GM12878 (cell line): ENCODE results near the gene PCDHGB5. TPM values are rescaled to one million over a fixed set of nuclear protein-coding genes. Genes with fewer than 3 reads are reported as not detected.

Experiments
- BCL3 ChIP-seq: IDR thresholded peaks from 2 replicates; pipeline ENCODE4 v1.6.1; 2011; ENCODE audit warnings: borderline replicate concordance, low read depth, mild to moderate bottlenecking, moderate library complexity, low read length; ENCODE audit not compliant: insufficient read depth, poor library complexity, severe bottlenecking
- BCLAF1 ChIP-seq: fragments of 450-650 bp; IDR thresholded peaks from 2 replicates; pipeline ENCODE4 v1.6.1; 2017; ENCODE audit warnings: antibody characterized with exemption, mild to moderate bottlenecking, moderate library complexity
- IKZF1 ChIP-seq: fragments of 450-650 bp; conservative IDR thresholded peaks from 2 replicates; pipeline ENCODE4 v1.6.1; 2017; ENCODE audit warnings: antibody characterized with exemption, mild to moderate bottlenecking
- RAD21 ChIP-seq: IDR thresholded peaks from 2 replicates; pipeline ENCODE4 v1.6.1; 2011; ENCODE audit warnings: mild to moderate bottlenecking, low read depth, low read length, moderate library complexity; ENCODE audit not compliant: insufficient read depth
- SRF ChIP-seq, 2 experiments: IDR thresholded peaks; 2 replicates each; pipeline ENCODE4 v1.6.1; 2011; ENCODE audit warnings: low read depth in 2 of 2, low read length in 2 of 2, mild to moderate bottlenecking in 1 of 2, moderate library complexity in 1 of 2
- ZNF384 ChIP-seq: IDR thresholded peaks from 2 replicates; pipeline ENCODE4 v1.6.1; 2012; ENCODE audit warnings: low read depth, mild to moderate bottlenecking, low read length, improper control_type of control experiment, borderline replicate concordance
- polyA plus RNA-seq, 11 experiments: library from polyadenylated mRNA; depleted of rRNA in 4 of 11; unstranded in 6 of 11; stranded (reverse) in 5 of 11; fragments of >200 nt; fragmentation: Nextera tagmentation in 4 of 11; fragmentation: Illumina TruSeq in 1 of 11; extraction: Ambion mirVana in 4 of 11; extraction: Trizol in 1 of 11; gene quantifications; 1 replicate in 1 of 11; 2 replicates in 10 of 11; pipeline versions ENCODE4 v1.2.1 to v1.2.3, GENCODE V29; 2011 to 2016; ENCODE audit warnings: inconsistent platforms in 2 of 11, missing spikeins in 2 of 11, low read depth in 1 of 11
- total RNA-seq, 4 experiments: library from RNA; depleted of rRNA in 3 of 4; stranded (reverse); fragments of >200 nt in 3 of 4; fragmentation: Illumina TruSeq in 1 of 4; extraction: Trizol in 1 of 4; gene quantifications; 2 replicates each; pipeline versions ENCODE4 v1.2.1 to v1.2.3, GENCODE V29; 2013 to 2021

Gene PCDHGB5
- total and polyA plus RNA-seq, 10 of the 15 experiments (the other 5 are each of a cell fraction or from before 2014, with no cell fraction given) = 0.02 to 2.3 (median 1.3) TPM; not detected in 1

DNA sequence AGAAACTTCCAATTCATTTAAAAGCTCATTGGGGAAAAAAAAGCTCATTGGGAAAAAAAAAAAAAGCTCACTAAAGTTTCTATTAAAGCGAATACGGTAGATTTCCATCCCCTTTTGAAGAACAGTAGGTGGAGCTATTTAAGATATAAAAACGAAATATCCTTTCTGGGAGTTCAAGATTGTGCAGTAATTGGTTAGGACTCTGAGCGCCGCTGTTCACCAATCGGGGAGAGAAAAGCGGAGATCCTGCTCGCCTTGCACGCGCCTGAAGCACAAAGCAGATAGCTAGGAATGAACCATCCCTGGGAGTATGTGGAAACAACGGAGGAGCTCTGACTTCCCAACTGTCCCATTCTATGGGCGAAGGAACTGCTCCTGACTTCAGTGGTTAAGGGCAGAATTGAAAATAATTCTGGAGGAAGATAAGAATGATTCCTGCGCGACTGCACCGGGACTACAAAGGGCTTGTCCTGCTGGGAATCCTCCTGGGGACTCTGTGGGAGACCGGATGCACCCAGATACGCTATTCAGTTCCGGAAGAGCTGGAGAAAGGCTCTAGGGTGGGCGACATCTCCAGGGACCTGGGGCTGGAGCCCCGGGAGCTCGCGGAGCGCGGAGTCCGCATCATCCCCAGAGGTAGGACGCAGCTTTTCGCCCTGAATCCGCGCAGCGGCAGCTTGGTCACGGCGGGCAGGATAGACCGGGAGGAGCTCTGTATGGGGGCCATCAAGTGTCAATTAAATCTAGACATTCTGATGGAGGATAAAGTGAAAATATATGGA lies 32.8 kb downstream of the PCDHGB5 start, which contains the start of gene PCDHGA12 (continued):
- 0 out of 2 replicates have a peak, but pooled peaks have one; percentile 14 for TF ChIP-seq IKZF1
- TF ChIP-seq BCLAF1 = no peak
- TF ChIP-seq RAD21 = peak; percentile 56
- no peak for TF ChIP-seq BCL3
- no peak for TF ChIP-seq SRF (IDR thresholded peaks at IDR 0.05; ENCODE audit: low read depth in 2 of 2, low read length in 2 of 2)
- TF ChIP-seq ZNF384 = peak; percentile 7; the same call in 1 of the 2 replicates
- TF ChIP-seq, all 136 proteins: peak for 7
